Astrocyte (in vitro differentiated cells and primary cell): Measurements from ENCODE around the gene ACYP2.

Source experiments
- CTCF ChIP-seq: IDR thresholded peaks from 2 replicates; pipeline ENCODE4 v1.5.1; 2011; ENCODE audit warnings: low read depth, mild to moderate bottlenecking, inconsistent platforms, low read length, moderate library complexity; ENCODE audit not compliant: insufficient read depth
- EZH2 ChIP-seq: IDR thresholded peaks from 2 replicates; pipeline ENCODE4 v1.6.1; 2012; ENCODE audit warnings: mild to moderate bottlenecking, low read length, inconsistent platforms; ENCODE audit not compliant: insufficient read depth

- TF ChIP-seq CTCF (no peak), EZH2 (no peak)
Observed at GRCh38 chr2:54254180-54254579, 138.8 kb downstream of the ACYP2 start.
